Measurements from ENCODE around the gene RNF151. TPM values are rescaled to one million over a fixed set of nuclear protein-coding genes. Genes with fewer than 3 reads are reported as not detected.

RNF151 gene
- polyA plus RNA-seq, 1 donor from 2014 or later = not detected

GRCh38 chr16:2005646-2006045 lies 39.0 kb downstream of the RNF151 start:
- Histone ChIP-seq H3K79me2 (replicated peaks; ENCODE audit: insufficient read depth, low read length) (peaks cover 46% of the 10 kb centered on the region), H3K27ac (ENCODE audit: low read length) (no peak overlapping the region)

GRCh38 chr16:2006317-2006716 lies 39.7 kb downstream of the RNF151 start:
- H3K36me3 ChIP-seq (ENCODE audit: insufficient read depth, low read length) = no peaks in the 10 kb centered on the region
- H4K20me1 ChIP-seq (ENCODE audit: insufficient read depth) = peaks cover 5% of the 10 kb centered on the region
- H3K27me3 ChIP-seq (ENCODE audit: insufficient read depth, low read depth, low read length) = no peaks in the 10 kb centered on the region
- peaks cover 46% of the 10 kb centered on the region for H3K79me2 ChIP-seq (replicated peaks; ENCODE audit: insufficient read depth, low read length)
- no peak overlapping the region for H3K4me2 ChIP-seq (ENCODE audit: low read length)
- no peaks in the 10 kb centered on the region for H3F3A ChIP-seq (ENCODE audit: insufficient read depth, low read length, poor library complexity, severe bottlenecking)
- no peak for TF ChIP-seq SMC3 (conservative IDR thresholded peaks at IDR 0.05; ENCODE audit: poor library complexity)
- TF ChIP-seq REST (IDR thresholded peaks at IDR 0.05; ENCODE audit: borderline replicate concordance) = no peak
- TF ChIP-seq CTCF (IDR thresholded peaks at IDR 0.05; ENCODE audit: poor library complexity, severe bottlenecking) = no peak
- no peak for TF ChIP-seq TAF1 (IDR thresholded peaks at IDR 0.05; ENCODE audit: low read depth)
- TF ChIP-seq RAD21 (conservative IDR thresholded peaks at IDR 0.05) = no peak
- TF ChIP-seq POLR2AphosphoS5 (IDR thresholded peaks at IDR 0.05) = no peak
- no peak overlapping the region for H2AFZ ChIP-seq (ENCODE audit: low read depth, low read length)
- H3K27ac ChIP-seq (ENCODE audit: low read length) = no peak overlapping the region
- no peaks in the 10 kb centered on the region for H3K9me2 ChIP-seq (ENCODE audit: insufficient read depth, low read length)
- no peak overlapping the region for H3K4me3 ChIP-seq (ENCODE audit: low read length)
- H3K9ac ChIP-seq (ENCODE audit: low read length) = no peak overlapping the region
- no peaks in the 10 kb centered on the region for H3K9me3 ChIP-seq (ENCODE audit: low read length)

More at GRCh38 chr16:2005646-2006045, 39.0 kb downstream of the RNF151 start:
- Histone ChIP-seq H4K20me1 (ENCODE audit: insufficient read depth) (peaks cover 5% of the 10 kb centered on the region), H3K4me2 (ENCODE audit: low read length) (no peak overlapping the region), H3K9ac (ENCODE audit: low read length) (no peak overlapping the region), H3K36me3 (ENCODE audit: insufficient read depth, low read length) (no peaks in the 10 kb centered on the region), H3K4me3 (ENCODE audit: low read length) (no peak overlapping the region), H2AFZ (ENCODE audit: low read depth, low read length) (no peak overlapping the region), H3F3A (ENCODE audit: insufficient read depth, low read length, poor library complexity, severe bottlenecking) (no peaks in the 10 kb centered on the region), H3K9me3 (ENCODE audit: low read length) (no peaks in the 10 kb centered on the region), H3K27me3 (ENCODE audit: insufficient read depth, low read depth, low read length) (no peaks in the 10 kb centered on the region), H3K9me2 (ENCODE audit: insufficient read depth, low read length) (no peaks in the 10 kb centered on the region)
- no peak for TF ChIP-seq EP300 (conservative IDR thresholded peaks at IDR 0.05; ENCODE audit: poor library complexity, severe bottlenecking)

GRCh38 chr16:2007081-2007836 lies 40.6 kb downstream of the RNF151 start:
- no peak overlapping the region for H3K27ac ChIP-seq (ENCODE audit: low read length)
- H3K9me3 ChIP-seq (ENCODE audit: low read length) = no peaks in the 10 kb centered on the region
- H3F3A ChIP-seq (ENCODE audit: insufficient read depth, low read length, poor library complexity, severe bottlenecking) = no peaks in the 10 kb centered on the region
- H3K9ac ChIP-seq (ENCODE audit: low read length) = peak overlapping the region; percentile 75
- TF ChIP-seq EP300 (conservative IDR thresholded peaks at IDR 0.05; ENCODE audit: poor library complexity, severe bottlenecking) (no peak), POLR2AphosphoS5 (IDR thresholded peaks at IDR 0.05) (no peak), REST (IDR thresholded peaks at IDR 0.05; ENCODE audit: borderline replicate concordance) (no peak), SMC3 (conservative IDR thresholded peaks at IDR 0.05; ENCODE audit: poor library complexity) (no peak), EZH2 (IDR thresholded peaks at IDR 0.05; ENCODE audit: borderline replicate concordance, insufficient read depth, low read length, poor library complexity, severe bottlenecking) (no peak), CTCF (IDR thresholded peaks at IDR 0.05; ENCODE audit: poor library complexity, severe bottlenecking) (no peak), MXI1 (conservative IDR thresholded peaks at IDR 0.05; ENCODE audit: poor library complexity, severe bottlenecking) (no peak), TAF1 (IDR thresholded peaks at IDR 0.05; ENCODE audit: low read depth) (no peak), RAD21 (conservative IDR thresholded peaks at IDR 0.05) (no peak)
- no peak overlapping the region for H3K4me2 ChIP-seq (ENCODE audit: low read length)
- no peaks in the 10 kb centered on the region for H3K27me3 ChIP-seq (ENCODE audit: insufficient read depth, low read depth, low read length)
- peak overlapping the region; percentile 87 for H3K4me3 ChIP-seq (ENCODE audit: low read length)
- H3K36me3 ChIP-seq (ENCODE audit: insufficient read depth, low read length) = no peaks in the 10 kb centered on the region
- no peaks in the 10 kb centered on the region for H3K9me2 ChIP-seq (ENCODE audit: insufficient read depth, low read length)
- H3K79me2 ChIP-seq (replicated peaks; ENCODE audit: insufficient read depth, low read length) = peaks cover 46% of the 10 kb centered on the region
- peaks cover 5% of the 10 kb centered on the region for H4K20me1 ChIP-seq (ENCODE audit: insufficient read depth)
- no peak overlapping the region for H2AFZ ChIP-seq (ENCODE audit: low read depth, low read length)

Data from neural cell (in vitro differentiated cells).